ENCODE measurements around the gene PPM1F.
A peak's percentile ranks its signal among the peaks of the same experiment; 100 is the strongest.

Gene PPM1F

GRCh38 chr22:21978564-21979386, 26.1 kb upstream of the PPM1F start:
- no peak for DNase-seq (ENCODE audit: low read depth, low spot score)
- H3K27ac ChIP-seq: no peak overlapping the region

DNA sequence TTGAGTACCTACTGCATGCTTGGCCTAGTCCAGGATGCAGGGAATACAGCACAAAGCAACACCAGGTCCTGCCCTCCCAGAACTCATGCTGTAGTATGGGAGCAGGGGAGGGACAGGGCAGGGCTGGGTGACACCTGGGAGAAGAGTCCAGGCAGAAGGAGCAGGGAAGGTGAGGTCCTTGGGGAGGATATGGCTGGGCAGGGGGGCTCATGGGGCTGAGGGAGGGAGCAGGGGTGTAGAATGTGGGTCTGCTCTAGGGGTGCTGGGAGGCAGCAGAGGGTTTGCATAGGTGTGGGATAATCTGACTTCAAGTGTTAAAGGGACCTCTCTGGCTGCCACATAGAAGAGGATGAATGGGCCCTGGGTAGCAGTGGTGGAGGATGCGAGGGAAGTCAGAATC, 25.2 kb upstream of the PPM1F start:
- no peak overlapping the region for H3K27ac ChIP-seq
- no peak for DNase-seq (ENCODE audit: low read depth, low spot score)

- H3K27ac ChIP-seq: no peak overlapping the region
- DNase-seq (ENCODE audit: low read depth, low spot score): no peak
These were observed 23.3 kb upstream of the PPM1F start for GRCh38 chr22:21975854-21976345.

- no peak for DNase-seq (ENCODE audit: low read depth, low spot score)
- H3K27ac ChIP-seq: no peak overlapping the region
These were observed 22.6 kb upstream of the PPM1F start for GRCh38 chr22:21975273-21975672.

- no peak overlapping the region for H3K27ac ChIP-seq
- no peak for DNase-seq (ENCODE audit: low read depth, low spot score)
These were observed 21.5 kb upstream of the PPM1F start for GRCh38 chr22:21974058-21974649.

- no peak for DNase-seq (ENCODE audit: low read depth, low spot score)
- no peak overlapping the region for H3K27ac ChIP-seq
These were observed 20.2 kb upstream of the PPM1F start for GRCh38 chr22:21972806-21973205.

DNA sequence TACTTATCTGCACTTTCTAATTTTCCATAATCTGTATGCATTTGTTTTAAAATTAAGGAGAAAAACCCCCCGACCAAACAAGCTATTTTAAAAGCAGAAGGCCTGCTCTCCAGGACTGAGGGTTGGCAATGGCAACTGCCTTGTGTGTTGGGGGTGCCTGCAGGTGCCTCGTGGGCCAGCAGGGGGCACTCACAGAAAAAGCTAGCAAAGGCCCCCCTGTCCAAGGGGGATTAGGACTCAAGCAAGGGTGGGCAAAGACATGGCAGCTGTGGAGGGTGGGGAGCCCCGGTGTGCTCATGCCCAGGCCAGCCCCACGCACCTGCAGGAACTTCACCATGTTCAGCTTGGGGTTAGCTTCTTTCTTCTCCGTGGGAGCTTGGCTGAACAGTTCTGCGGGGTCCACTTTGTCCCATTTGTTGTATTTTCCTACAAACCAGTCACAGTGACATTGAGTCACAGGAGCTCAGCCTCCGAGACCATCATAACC, 19.7 kb upstream of the PPM1F start:
- no peak for DNase-seq (ENCODE audit: low read depth, low spot score)
- H3K27ac ChIP-seq: no peak overlapping the region

DNA sequence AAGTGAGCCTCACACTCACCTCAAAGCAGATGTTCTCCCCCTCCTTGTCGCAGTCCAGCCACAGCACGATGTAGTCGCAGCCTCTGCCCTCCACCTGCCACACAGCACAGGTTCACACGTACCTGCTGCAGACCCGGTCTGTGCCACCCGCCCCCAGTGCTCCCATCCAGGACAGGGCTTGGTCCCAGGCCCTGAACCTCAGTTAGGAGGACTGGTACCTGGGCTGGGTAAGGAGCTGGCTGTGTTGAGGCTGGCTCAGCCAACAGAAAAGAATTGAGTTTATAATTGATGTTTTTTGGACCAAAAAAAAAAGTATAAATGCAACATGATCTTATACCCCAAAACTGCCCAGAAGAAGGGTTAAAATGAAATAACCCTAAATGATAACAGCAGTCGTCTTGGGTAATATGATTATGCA, 19.2 kb upstream of the PPM1F start:
- no peak overlapping the region for H3K27ac ChIP-seq
- no peak for DNase-seq (ENCODE audit: low read depth, low spot score)

GRCh38 chr22:21970800-21971617, 18.4 kb upstream of the PPM1F start:
- H3K27ac ChIP-seq: no peak overlapping the region
- DNase-seq (ENCODE audit: low read depth, low spot score): no peak

DNA sequence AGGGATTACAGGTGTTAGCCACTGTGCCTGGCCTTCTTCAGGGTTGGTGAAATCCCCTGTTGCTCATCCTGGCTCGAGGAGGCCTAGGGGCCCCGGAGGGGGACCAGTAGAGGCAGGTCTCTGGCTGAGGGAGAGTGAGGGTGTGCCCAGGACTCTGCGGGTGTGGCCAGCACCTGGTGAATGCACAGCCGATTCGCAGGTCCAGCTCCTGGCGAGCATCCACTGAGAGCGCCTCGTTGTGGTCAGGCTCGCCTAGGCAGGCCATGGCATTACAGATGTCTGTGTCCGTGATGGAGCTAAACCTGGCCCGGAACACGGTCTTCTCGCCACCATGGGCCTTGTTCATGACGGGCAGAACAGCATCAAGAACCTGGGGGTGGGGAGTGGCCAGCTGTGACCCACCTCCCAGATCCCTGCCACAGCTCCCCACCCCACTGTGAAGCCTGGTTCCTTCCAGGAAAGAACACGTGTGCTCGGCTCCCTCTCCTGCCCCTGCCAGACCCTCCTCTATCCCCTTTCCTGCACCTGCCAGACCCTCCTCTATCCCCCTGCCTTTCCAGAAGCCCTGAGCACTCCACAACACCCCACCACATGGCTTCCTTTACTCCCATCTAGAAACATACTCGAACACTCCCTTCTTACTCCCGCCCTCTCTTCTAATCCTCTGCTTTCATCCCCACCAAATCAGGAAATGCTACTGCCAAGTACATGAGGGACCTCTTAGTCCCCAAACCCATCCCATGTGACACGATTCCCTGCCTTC, 17.6 kb upstream of the PPM1F start:
- H3K27ac ChIP-seq: no peak overlapping the region
- DNase-seq (ENCODE audit: low read depth, low spot score): peak; percentile 27

GRCh38 chr22:21968452-21969129, 15.9 kb upstream of the PPM1F start:
- no peak overlapping the region for H3K27ac ChIP-seq
- no peak for DNase-seq (ENCODE audit: low read depth, low spot score)

- DNase-seq (ENCODE audit: low read depth, low spot score): no peak
- H3K27ac ChIP-seq: no peak overlapping the region
These were observed 15.1 kb upstream of the PPM1F start for GRCh38 chr22:21967693-21968271.

DNA sequence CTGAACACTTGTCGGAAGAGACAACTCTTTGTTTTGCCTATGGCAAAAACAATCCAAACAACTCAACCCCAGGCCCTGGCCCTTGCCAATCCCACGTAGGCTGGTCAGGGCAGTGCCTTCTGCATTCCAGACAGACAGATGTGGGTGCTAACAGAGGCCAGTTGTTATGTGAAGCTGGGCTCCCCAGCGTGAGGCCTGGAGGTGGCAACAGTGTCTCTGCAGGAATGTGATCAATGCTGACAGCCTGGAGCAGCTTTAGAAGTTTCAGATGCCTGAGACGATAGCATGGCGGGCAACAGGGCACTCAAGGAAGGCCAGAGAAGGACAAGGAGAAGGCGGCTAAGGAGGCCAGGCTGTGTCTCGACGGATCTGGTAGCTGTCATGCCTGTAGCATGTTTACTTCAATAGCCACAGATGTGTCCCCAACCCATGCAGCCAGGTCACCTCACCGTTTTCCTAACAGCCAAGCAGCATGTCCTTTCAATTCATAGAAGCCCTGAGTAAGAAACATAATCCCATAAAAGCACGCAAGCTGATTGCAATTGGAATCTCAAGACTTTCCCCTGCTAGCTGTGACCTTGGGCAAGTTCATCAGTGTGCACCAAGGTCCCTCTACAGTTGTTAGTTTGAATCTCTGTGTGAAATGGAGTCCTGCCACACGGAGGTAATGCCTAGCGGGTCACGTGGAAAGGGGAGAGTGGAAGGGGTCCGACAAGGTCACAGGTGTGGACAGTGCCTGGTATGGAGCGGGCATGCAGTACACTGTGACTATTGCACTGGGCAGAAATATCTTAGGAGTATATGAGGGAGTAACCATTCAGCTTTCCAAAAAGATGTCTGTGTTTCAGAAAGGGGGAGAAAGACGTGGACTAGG, 14.2 kb upstream of the PPM1F start:
- no peak overlapping the region for H3K27ac ChIP-seq
- DNase-seq (ENCODE audit: low read depth, low spot score): no peak

DNA sequence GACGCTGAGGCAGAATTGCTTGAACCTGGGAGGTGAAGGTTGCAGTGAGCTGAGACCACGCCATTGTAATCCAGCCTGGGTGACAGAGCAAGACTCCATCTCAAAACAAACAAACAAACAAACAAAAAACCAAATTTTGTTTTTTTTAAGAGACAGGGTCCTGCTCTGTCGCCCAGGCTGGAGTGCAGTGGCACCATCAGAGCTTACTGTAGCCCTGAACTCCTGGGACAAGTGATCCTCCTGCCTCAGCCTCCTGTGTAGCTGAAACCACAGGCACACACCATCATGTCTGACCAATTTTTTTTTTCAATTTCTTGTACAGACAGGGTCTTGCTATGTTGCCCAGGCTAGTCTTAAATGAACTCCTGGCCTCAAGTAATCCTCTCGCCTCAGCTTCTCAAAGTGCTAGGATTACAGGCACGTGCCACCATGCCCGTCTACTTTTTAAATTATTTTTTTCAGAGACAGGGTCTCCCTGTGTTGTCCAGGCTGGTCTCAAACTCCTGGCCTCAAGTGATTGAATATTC, 13.2 kb upstream of the PPM1F start:
- no peak overlapping the region for H3K27ac ChIP-seq
- no peak for DNase-seq (ENCODE audit: low read depth, low spot score)

GRCh38 chr22:21964918-21965484, 12.4 kb upstream of the PPM1F start:
- DNase-seq (ENCODE audit: low read depth, low spot score): no peak
- no peak overlapping the region for H3K27ac ChIP-seq

- no peak for DNase-seq (ENCODE audit: low read depth, low spot score)
These were observed 11.6 kb upstream of the PPM1F start for GRCh38 chr22:21964234-21964633.

GRCh38 chr22:21963790-21964211, 11.2 kb upstream of the PPM1F start:
- DNase-seq (ENCODE audit: low read depth, low spot score): no peak
- no peak overlapping the region for H3K27ac ChIP-seq

More at GRCh38 chr22:21964234-21964633, 11.6 kb upstream of the PPM1F start:
- no peak overlapping the region for H3K27ac ChIP-seq

GRCh38 chr22:21963286-21963685, 10.6 kb upstream of the PPM1F start:
- no peak overlapping the region for H3K27ac ChIP-seq
- no peak for DNase-seq (ENCODE audit: low read depth, low spot score)
